Measurements from ENCODE around the gene NOP9.

The NOP9 gene

DNA sequence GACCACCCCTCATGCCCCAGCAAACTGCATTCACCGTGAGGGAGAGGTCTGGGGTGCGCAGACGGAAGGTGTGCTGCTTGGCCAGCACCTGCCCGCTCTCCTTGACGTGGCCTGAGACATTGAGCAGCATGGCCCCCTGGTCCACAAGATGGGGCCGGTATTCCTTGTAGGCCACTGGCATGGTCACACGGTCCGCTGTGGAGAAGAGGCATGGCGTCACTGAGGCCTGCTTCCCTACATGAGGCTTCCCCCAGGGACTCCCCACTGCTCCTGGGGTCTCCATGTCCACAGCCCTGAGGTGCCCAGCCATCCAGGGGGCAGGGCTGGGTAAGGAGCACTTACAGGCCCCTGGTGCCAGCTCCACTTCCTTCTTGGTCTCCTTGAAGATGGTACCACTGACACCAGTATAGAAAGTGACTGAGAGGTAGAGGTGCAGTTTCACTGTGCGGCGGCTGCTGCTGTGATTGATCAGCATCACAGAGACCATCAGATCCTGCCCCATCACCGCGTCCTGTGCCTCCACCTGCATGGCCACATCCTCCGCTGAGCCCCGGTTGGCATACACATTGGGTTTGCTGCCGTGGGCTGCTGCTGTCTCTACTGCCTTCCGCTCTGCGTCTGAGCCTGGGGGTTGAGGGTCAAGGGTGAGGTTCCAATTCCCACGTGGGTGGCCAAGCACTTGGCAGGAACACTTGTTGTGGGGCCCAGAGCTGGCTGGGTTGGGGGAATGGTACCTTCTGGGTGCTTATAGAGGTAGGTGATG lies 44.8 kb upstream of the NOP9 start:
- Histone ChIP-seq H3K9ac (ENCODE audit: low read length) (no peak overlapping the region), H3K79me2 (ENCODE audit: control insufficient read depth, insufficient read depth, low read length) (no peaks in the 10 kb centered on the region), H3K4ac (ENCODE audit: low read depth, low read length) (no peak overlapping the region), H3K27ac (ENCODE audit: low read depth, low read length) (no peak overlapping the region), H3K79me1 (ENCODE audit: low read length) (no peaks in the 10 kb centered on the region), H3K4me3 (ENCODE audit: low read length) (no peak overlapping the region), H3K27me3 (ENCODE audit: insufficient read depth, low read length, poor library complexity) (no peaks in the 10 kb centered on the region), H3K4me2 (ENCODE audit: low read length) (no peak overlapping the region), H2AK5ac (ENCODE audit: low read length) (no peak overlapping the region), H3K4me1 (ENCODE audit: control insufficient read depth, low read depth, low read length) (no peaks in the 10 kb centered on the region), H4K8ac (ENCODE audit: low read depth, low read length) (no peak overlapping the region), H2BK5ac (ENCODE audit: low read length) (no peak overlapping the region), H3K36me3 (ENCODE audit: control insufficient read depth, insufficient read depth, low read length) (no peaks in the 10 kb centered on the region), H3K23ac (ENCODE audit: low read length) (no peak overlapping the region), H2BK120ac (ENCODE audit: low read depth, low read length) (no peak overlapping the region), H3K18ac (ENCODE audit: low read length) (no peak overlapping the region), H3K56ac (ENCODE audit: low read length) (no peak overlapping the region), H4K5ac (ENCODE audit: low read length) (no peak overlapping the region), H2BK15ac (replicated peaks; ENCODE audit: low read depth) (no peak overlapping the region)
- WGBS (ENCODE audit: extremely low coverage, insufficient coverage, low lambda C conversion rate), result no CpG with 5 or more reads among the region's 19 CpGs
- DNase-seq, result no peak

DNA sequence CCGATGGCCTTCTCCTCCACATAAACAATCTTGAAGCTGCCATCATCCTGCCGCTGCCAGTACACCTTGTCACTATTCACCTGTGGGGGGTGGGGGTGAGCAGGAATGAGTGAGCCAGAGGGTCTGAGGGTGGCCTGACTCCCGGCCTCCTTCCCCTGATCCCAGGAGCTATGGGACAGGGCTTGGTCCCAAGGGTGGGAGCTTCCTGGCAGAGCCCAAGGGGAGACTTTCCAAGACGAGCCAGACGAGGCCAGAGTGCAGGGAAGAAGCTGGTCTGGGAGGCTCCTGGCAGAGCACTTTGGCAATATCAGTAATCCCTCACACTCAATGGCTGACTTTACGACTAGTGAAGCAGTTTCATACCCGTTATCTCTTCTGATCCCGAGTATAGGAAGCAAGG lies 44.2 kb upstream of the NOP9 start:
- Histone ChIP-seq H3K36me3 (ENCODE audit: control insufficient read depth, insufficient read depth, low read length) (no peaks in the 10 kb centered on the region), H3K4me3 (ENCODE audit: low read length) (no peak overlapping the region), H2AK5ac (ENCODE audit: low read length) (no peak overlapping the region), H2BK15ac (replicated peaks; ENCODE audit: low read depth) (no peak overlapping the region), H3K27me3 (ENCODE audit: insufficient read depth, low read length, poor library complexity) (no peaks in the 10 kb centered on the region), H3K4me1 (ENCODE audit: control insufficient read depth, low read depth, low read length) (no peaks in the 10 kb centered on the region), H3K18ac (ENCODE audit: low read length) (no peak overlapping the region), H3K27ac (ENCODE audit: low read depth, low read length) (no peak overlapping the region), H3K9ac (ENCODE audit: low read length) (no peak overlapping the region), H3K79me1 (ENCODE audit: low read length) (no peaks in the 10 kb centered on the region), H3K56ac (ENCODE audit: low read length) (no peak overlapping the region), H3K4ac (ENCODE audit: low read depth, low read length) (no peak overlapping the region), H2BK120ac (ENCODE audit: low read depth, low read length) (no peak overlapping the region), H4K5ac (ENCODE audit: low read length) (no peak overlapping the region), H3K23ac (ENCODE audit: low read length) (no peak overlapping the region), H4K8ac (ENCODE audit: low read depth, low read length) (no peak overlapping the region), H3K4me2 (ENCODE audit: low read length) (no peak overlapping the region), H2BK5ac (ENCODE audit: low read length) (no peak overlapping the region), H3K79me2 (ENCODE audit: control insufficient read depth, insufficient read depth, low read length) (no peaks in the 10 kb centered on the region)
- DNase-seq, result no peak
- WGBS (ENCODE audit: extremely low coverage, insufficient coverage, low lambda C conversion rate), result no CpG with 5 or more reads among the region's 8 CpGs

DNA sequence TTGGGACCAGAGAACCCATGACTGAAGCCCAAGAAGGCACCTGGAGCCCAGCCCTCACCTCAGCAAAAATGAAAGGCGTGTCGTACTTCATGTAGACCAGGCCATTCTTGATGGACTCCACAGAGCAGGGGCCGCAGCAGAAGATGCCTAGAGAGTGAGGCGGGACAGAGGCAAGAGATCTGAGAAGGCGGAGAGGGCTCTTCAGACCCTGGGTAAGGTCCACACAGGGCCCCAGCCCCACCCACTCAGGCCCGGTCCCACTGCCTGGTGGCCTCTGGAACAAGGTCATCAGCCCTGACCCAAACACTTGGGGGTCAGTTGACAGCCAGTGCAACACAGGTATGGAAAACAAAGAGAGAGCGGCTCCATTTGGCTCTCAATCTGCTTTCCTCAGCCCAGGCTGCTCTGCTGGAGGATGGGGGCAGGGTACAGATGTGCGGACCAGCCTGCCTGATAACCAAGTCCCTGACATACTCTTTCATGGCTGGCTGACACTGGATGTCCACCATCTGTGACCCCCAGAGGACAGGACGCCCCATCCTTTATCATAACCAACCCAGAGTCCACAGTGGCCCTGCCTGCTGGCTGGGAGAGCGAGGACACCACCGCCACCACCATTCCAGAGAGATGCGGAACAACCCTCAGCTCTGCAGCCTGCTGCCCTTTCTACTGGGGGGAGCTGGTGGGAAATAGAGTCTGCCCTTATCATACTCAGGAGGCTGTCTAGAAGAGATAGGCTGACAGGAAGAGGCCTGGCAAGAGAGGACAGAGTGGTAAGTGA lies 43.5 kb upstream of the NOP9 start:
- Histone ChIP-seq H3K27ac (ENCODE audit: low read depth, low read length) (no peak overlapping the region), H4K5ac (ENCODE audit: low read length) (no peak overlapping the region), H3K23ac (ENCODE audit: low read length) (no peak overlapping the region), H3K79me2 (ENCODE audit: control insufficient read depth, insufficient read depth, low read length) (no peaks in the 10 kb centered on the region), H2BK5ac (ENCODE audit: low read length) (no peak overlapping the region), H3K56ac (ENCODE audit: low read length) (no peak overlapping the region), H3K4ac (ENCODE audit: low read depth, low read length) (no peak overlapping the region), H2BK15ac (replicated peaks; ENCODE audit: low read depth) (no peak overlapping the region), H3K4me1 (ENCODE audit: control insufficient read depth, low read depth, low read length) (no peaks in the 10 kb centered on the region), H2AK5ac (ENCODE audit: low read length) (no peak overlapping the region), H3K4me3 (ENCODE audit: low read length) (no peak overlapping the region), H3K4me2 (ENCODE audit: low read length) (no peak overlapping the region), H3K79me1 (ENCODE audit: low read length) (no peaks in the 10 kb centered on the region), H3K9ac (ENCODE audit: low read length) (no peak overlapping the region), H4K8ac (ENCODE audit: low read depth, low read length) (no peak overlapping the region), H3K36me3 (ENCODE audit: control insufficient read depth, insufficient read depth, low read length) (no peaks in the 10 kb centered on the region), H3K27me3 (ENCODE audit: insufficient read depth, low read length, poor library complexity) (no peaks in the 10 kb centered on the region), H3K18ac (ENCODE audit: low read length) (no peak overlapping the region), H2BK120ac (ENCODE audit: low read depth, low read length) (no peak overlapping the region)
- no CpG with 5 or more reads among the region's 12 CpGs for WGBS (ENCODE audit: extremely low coverage, insufficient coverage, low lambda C conversion rate)
- no peak for DNase-seq

DNA sequence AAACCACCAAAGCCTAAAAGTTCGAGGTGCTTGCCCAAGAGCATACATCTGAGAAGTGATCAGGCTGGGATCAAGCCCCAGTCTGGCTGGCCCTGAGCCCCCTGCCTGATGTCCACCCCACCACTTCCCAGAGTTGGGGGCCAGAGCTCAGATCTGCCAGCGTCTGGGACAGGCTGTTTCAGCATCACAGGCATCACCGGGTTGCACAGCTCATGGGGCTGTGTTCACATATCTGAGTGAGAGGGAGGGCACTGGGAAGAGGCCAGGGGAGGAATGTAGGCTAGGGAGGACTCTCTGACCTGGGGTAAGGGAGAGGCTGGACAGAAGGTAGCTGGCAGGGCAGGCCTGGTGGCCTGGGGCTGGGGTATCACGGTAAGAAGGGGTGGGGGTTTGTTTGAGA lies 42.7 kb upstream of the NOP9 start:
- Histone ChIP-seq H4K8ac (ENCODE audit: low read depth, low read length) (no peak overlapping the region), H3K9ac (ENCODE audit: low read length) (no peak overlapping the region), H3K27ac (ENCODE audit: low read depth, low read length) (no peak overlapping the region), H3K27me3 (ENCODE audit: insufficient read depth, low read length, poor library complexity) (no peaks in the 10 kb centered on the region), H2BK15ac (replicated peaks; ENCODE audit: low read depth) (no peak overlapping the region), H4K5ac (ENCODE audit: low read length) (no peak overlapping the region), H2BK5ac (ENCODE audit: low read length) (no peak overlapping the region), H2AK5ac (ENCODE audit: low read length) (no peak overlapping the region), H3K4me1 (ENCODE audit: control insufficient read depth, low read depth, low read length) (no peaks in the 10 kb centered on the region), H3K36me3 (ENCODE audit: control insufficient read depth, insufficient read depth, low read length) (no peaks in the 10 kb centered on the region), H3K4me2 (ENCODE audit: low read length) (no peak overlapping the region), H3K4me3 (ENCODE audit: low read length) (no peak overlapping the region), H3K79me2 (ENCODE audit: control insufficient read depth, insufficient read depth, low read length) (no peaks in the 10 kb centered on the region), H2BK120ac (ENCODE audit: low read depth, low read length) (no peak overlapping the region), H3K79me1 (ENCODE audit: low read length) (no peaks in the 10 kb centered on the region), H3K56ac (ENCODE audit: low read length) (no peak overlapping the region), H3K23ac (ENCODE audit: low read length) (no peak overlapping the region), H3K4ac (ENCODE audit: low read depth, low read length) (no peak overlapping the region), H3K18ac (ENCODE audit: low read length) (no peak overlapping the region)
- no CpG with 5 or more reads among the region's 4 CpGs for WGBS (ENCODE audit: extremely low coverage, insufficient coverage, low lambda C conversion rate)
- DNase-seq, result no peak

DNA sequence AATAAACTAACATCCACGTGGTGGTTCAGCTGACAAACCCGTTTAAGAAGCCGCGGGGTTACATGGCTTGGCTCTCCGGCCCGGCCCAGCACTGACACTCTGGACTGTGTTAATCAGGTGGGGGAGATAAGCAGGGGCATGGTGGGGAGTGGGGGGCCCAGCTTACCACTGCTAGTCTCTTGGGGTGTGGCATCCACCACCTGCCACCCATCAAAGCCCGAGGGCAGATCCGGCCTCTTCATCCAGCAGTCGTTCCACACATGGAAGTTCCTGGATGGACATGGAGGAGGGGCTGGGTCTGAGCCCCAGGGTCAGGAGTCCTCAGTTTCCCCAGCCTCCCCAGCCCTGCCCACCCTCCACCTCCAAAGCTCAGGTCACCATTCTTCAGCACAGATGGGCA lies 41.5 kb upstream of the NOP9 start:
- Histone ChIP-seq H3K23ac (ENCODE audit: low read length) (no peak overlapping the region), H3K27me3 (ENCODE audit: insufficient read depth, low read length, poor library complexity) (no peaks in the 10 kb centered on the region), H3K4me1 (ENCODE audit: control insufficient read depth, low read depth, low read length) (no peaks in the 10 kb centered on the region), H3K4me2 (ENCODE audit: low read length) (no peak overlapping the region), H3K4me3 (ENCODE audit: low read length) (no peak overlapping the region), H3K56ac (ENCODE audit: low read length) (no peak overlapping the region), H2BK120ac (ENCODE audit: low read depth, low read length) (no peak overlapping the region), H3K4ac (ENCODE audit: low read depth, low read length) (no peak overlapping the region), H3K9ac (ENCODE audit: low read length) (no peak overlapping the region), H3K79me2 (ENCODE audit: control insufficient read depth, insufficient read depth, low read length) (no peaks in the 10 kb centered on the region), H2BK15ac (replicated peaks; ENCODE audit: low read depth) (no peak overlapping the region), H4K8ac (ENCODE audit: low read depth, low read length) (no peak overlapping the region), H3K79me1 (ENCODE audit: low read length) (no peaks in the 10 kb centered on the region), H3K27ac (ENCODE audit: low read depth, low read length) (no peak overlapping the region), H3K36me3 (ENCODE audit: control insufficient read depth, insufficient read depth, low read length) (no peaks in the 10 kb centered on the region), H2BK5ac (ENCODE audit: low read length) (no peak overlapping the region), H2AK5ac (ENCODE audit: low read length) (no peak overlapping the region), H4K5ac (ENCODE audit: low read length) (no peak overlapping the region), H3K18ac (ENCODE audit: low read length) (no peak overlapping the region)
- no peak for DNase-seq
- no CpG with 5 or more reads among the region's 9 CpGs for WGBS (ENCODE audit: extremely low coverage, insufficient coverage, low lambda C conversion rate)
